NB4 (cell line): ENCODE measurements around the gene CCDC120.

ENCODE experiments used
- DNase-seq: peaks from one replicate; pipeline ENCODE4 v3.0.0; 2010; ENCODE audit warnings: low read depth
- H3K4me3 ChIP-seq: one replicate; pipeline ENCODE4 v1.5.1; 2011; ENCODE audit warnings: mild to moderate bottlenecking, low read depth, low read length, moderate library complexity
- CTCF ChIP-seq: IDR thresholded peaks from one replicate; pipeline ENCODE4 v1.5.1; 2012; ENCODE audit warnings: low read depth, low read length
- MAX ChIP-seq: IDR thresholded peaks from 2 replicates; pipeline ENCODE4 v1.6.1; 2011; ENCODE audit warnings: low read depth, low read length
- MYC ChIP-seq: IDR thresholded peaks from 2 replicates; pipeline ENCODE4 v1.6.1; 2011; ENCODE audit warnings: low read depth, low read length
- POLR2A ChIP-seq: IDR thresholded peaks from 2 replicates; pipeline ENCODE4 v1.6.1; 2011; ENCODE audit warnings: mild to moderate bottlenecking; ENCODE audit not compliant: insufficient read length; ENCODE audit errors: extremely low read depth

The CCDC120 gene

GRCh38 chrX:49043220-49043986 lies 15.4 kb upstream of the CCDC120 start, which contains the start of gene TFE3:
Gene TFE3, minus strand, starts transcription at chrX:49043357. Its CDS starts 131 bp downstream, at chrX:49043226.
- peak; percentile 31 for TF ChIP-seq CTCF
- no peak for TF ChIP-seq MAX
- no peak for TF ChIP-seq POLR2A
- 0 out of 2 replicates have a peak, but pooled peaks have one; percentile 1 for TF ChIP-seq MYC
- peak within 1 kb of the TSS; percentile 64 for H3K4me3 ChIP-seq
- peak; percentile 98 for DNase-seq

- H3K4me3 ChIP-seq, result peak overlapping the region; percentile 32
- TF ChIP-seq MAX (no peak), POLR2A (no peak), MYC (no peak), CTCF (no peak)
- DNase-seq, result no peak
Observed at GRCh38 chrX:49043987-49044281, 14.9 kb upstream of the CCDC120 start.

GRCh38 chrX:49053223-49054072 lies 5.4 kb upstream of the CCDC120 start:
- H3K4me3 ChIP-seq, result no peak overlapping the region
- TF ChIP-seq MYC, result no peak
- TF ChIP-seq CTCF, result no peak
- TF ChIP-seq POLR2A, result no peak
- TF ChIP-seq MAX, result no peak
- no peak for DNase-seq

GRCh38 chrX:49054073-49054762 lies 4.6 kb upstream of the CCDC120 start:
- TF ChIP-seq CTCF, result no peak
- no peak for TF ChIP-seq POLR2A
- no peak for TF ChIP-seq MAX
- TF ChIP-seq MYC, result no peak
- no peak overlapping the region for H3K4me3 ChIP-seq

GRCh38 chrX:49059201-49059600 lies 402 bp downstream of the CCDC120 start:
- no peak overlapping the region for H3K4me3 ChIP-seq
- no peak for DNase-seq
- TF ChIP-seq MAX (no peak), MYC (no peak), POLR2A (no peak), CTCF (no peak)

More at GRCh38 chrX:49054073-49054762, 4.6 kb upstream of the CCDC120 start:
- no peak for DNase-seq
